HL-60 (cell line): ENCODE data around the gene HCRT.
A peak's percentile ranks its signal among the peaks of the same experiment; 100 is the strongest.

Experiments
- DNase-seq, 2 experiments: peaks; one replicate each; pipeline ENCODE4 v3.0.0-alpha.2; 2010 to 2020; ENCODE audit warnings: low read depth in 1 of 2, low spot score in 1 of 2
- H3K27ac ChIP-seq: fragments of 250-450 bp; sonication (Bioruptor Pico); replicated peaks from 2 replicates; pipeline ENCODE4 v1.5.1; 2020; ENCODE audit warnings: mild to moderate bottlenecking, moderate library complexity
- H3K27me3 ChIP-seq: fragments of 250-450 bp; sonication (Bioruptor Pico); 2 replicates; pipeline ENCODE4 v1.5.1; 2021; ENCODE audit warnings: mild to moderate bottlenecking, moderate library complexity; ENCODE audit not compliant: insufficient read depth, poor library complexity, severe bottlenecking
- H3K4me3 ChIP-seq: replicated peaks from 2 replicates; pipeline ENCODE4 v1.5.1; 2011; ENCODE audit warnings: mild to moderate bottlenecking, control low read depth, low read length; ENCODE audit not compliant: insufficient read depth
- CTCF ChIP-seq: IDR thresholded peaks from one replicate; pipeline ENCODE4 v1.5.1; 2011; ENCODE audit warnings: low read length, control low read depth, inconsistent platforms; ENCODE audit not compliant: insufficient read depth
- GABPA ChIP-seq: IDR thresholded peaks from 2 replicates; pipeline ENCODE4 v1.6.1; 2012; ENCODE audit warnings: low read depth
- POLR2AphosphoS5 ChIP-seq: IDR thresholded peaks from 2 replicates; pipeline ENCODE4 v1.6.1; 2012; ENCODE audit warnings: low read depth
- REST ChIP-seq: IDR thresholded peaks from 2 replicates; pipeline ENCODE4 v1.6.1; 2012; ENCODE audit warnings: low read depth; ENCODE audit not compliant: insufficient replicate concordance
- SPI1 ChIP-seq: IDR thresholded peaks from 2 replicates; pipeline ENCODE4 v1.6.1; 2012; ENCODE audit warnings: low read depth, mild to moderate bottlenecking, borderline replicate concordance

Gene HCRT

GRCh38 chr17:42166196-42166763 lies 19.0 kb downstream of the HCRT start:
- Histone ChIP-seq H3K27ac (no peak overlapping the region), H3K4me3 (no peak overlapping the region), H3K27me3 (no peaks in the 10 kb centered on the region)
- DNase-seq = no peak
- no peak for TF ChIP-seq REST
- TF ChIP-seq POLR2AphosphoS5 = no peak
- no peak for TF ChIP-seq CTCF
- no peak for TF ChIP-seq SPI1
- no peak for TF ChIP-seq GABPA

DNA sequence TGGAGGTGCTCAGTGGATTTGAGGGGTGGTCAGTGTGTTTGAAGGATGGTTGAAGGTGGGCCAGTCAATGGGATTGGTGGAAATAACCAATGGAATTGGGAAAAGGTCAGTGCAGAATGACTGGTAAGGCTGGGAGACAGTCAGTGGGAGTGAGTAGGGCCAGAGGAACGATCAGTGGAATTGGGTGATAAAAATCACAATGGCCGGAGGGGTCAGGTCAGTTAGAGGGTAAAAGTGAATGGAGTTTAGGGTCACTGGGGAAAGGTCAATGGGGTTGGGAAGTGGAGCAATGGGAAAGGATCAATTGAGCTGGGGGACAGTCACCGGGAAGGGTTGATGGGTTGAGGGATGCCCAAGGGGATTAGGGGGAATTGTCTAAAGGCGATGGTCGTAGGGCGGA lies 19.5 kb downstream of the HCRT start:
- H3K27ac ChIP-seq = no peak overlapping the region
- TF ChIP-seq CTCF (no peak), GABPA (no peak), REST (no peak), POLR2AphosphoS5 (no peak)
- no peak for DNase-seq
- no peak overlapping the region for H3K4me3 ChIP-seq
- no peaks in the 10 kb centered on the region for H3K27me3 ChIP-seq

DNA sequence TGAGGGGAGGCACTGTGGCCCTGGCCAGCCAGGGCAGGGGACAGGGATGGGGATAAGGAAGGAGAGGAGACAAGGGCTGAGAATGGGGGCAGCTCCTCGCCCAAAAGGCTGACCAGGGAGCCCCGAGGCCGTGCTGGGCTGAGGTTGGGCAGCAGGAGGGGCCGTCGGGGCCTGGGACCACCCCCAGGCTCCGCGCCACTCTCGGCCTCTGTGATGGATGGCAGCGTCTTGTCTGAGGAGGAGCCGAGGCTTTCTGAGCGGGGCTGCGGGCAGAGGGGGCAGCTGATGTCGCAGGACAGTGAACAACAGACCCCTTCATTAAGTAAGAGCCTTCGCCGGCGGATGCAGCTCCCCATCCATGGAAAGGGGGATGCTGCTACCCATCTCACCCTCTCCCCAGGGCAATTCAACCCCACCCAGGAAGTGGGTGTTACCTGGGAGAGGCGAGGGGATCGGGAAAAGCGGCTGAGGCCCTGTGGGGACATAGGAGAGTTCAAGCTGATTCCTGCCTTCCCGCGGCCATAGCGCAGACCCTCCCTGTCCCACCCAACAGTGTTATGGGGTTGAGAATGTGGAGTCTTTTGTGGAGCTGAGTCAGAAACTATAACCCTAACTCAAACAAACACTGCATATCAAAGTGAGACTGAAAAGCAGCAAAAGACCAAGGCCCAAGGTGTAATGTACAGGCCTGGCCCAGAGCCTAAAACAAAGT lies 21.4 kb downstream of the HCRT start:
- no peak for DNase-seq
- no peak for TF ChIP-seq POLR2AphosphoS5
- no peak for TF ChIP-seq CTCF
- no peak overlapping the region for H3K4me3 ChIP-seq
- no peak overlapping the region for H3K27ac ChIP-seq
- H3K27me3 ChIP-seq = no peaks in the 10 kb centered on the region

- Histone ChIP-seq H3K27me3 (no peaks in the 10 kb centered on the region), H3K27ac (no peak overlapping the region), H3K4me3 (no peak overlapping the region)
- DNase-seq = no peak
- TF ChIP-seq CTCF (peak; percentile 58), POLR2AphosphoS5 (no peak)
Observed at GRCh38 chr17:42163113-42163512, 22.1 kb downstream of the HCRT start.
